K562 (cell line): ENCODE results near the gene SLC10A1.

Experiments
- CHD4 ChIP-seq: fragments of 200-600 bp; sonication (generic); IDR thresholded peaks from 3 replicates; pipeline ENCODE4 v1.6.1; 2012; ENCODE audit warnings: low read depth, mild to moderate bottlenecking, mixed read lengths, low read length, inconsistent platforms; ENCODE audit not compliant: insufficient read depth, insufficient replicate concordance, poor library complexity, severe bottlenecking
- CREB5 ChIP-seq: fragments of 250-450 bp; sonication (Bioruptor Pico); IDR thresholded peaks from 2 replicates; pipeline ENCODE4 v1.5.0; 2020; ENCODE audit warnings: mild to moderate bottlenecking
- CTCF ChIP-seq, 3 experiments: IDR thresholded peaks in 2 of 3; conservative IDR thresholded peaks in 1 of 3; 2 replicates each; pipeline ENCODE4 v1.5.1; 2011 to 2012; ENCODE audit warnings: low read length in 3 of 3, mild to moderate bottlenecking in 3 of 3, control low read depth in 2 of 3, improper control_type of control experiment in 1 of 3, inconsistent platforms in 1 of 3, low read depth in 1 of 3, mixed read lengths in 1 of 3, moderate library complexity in 1 of 3; ENCODE audit not compliant: insufficient read depth in 2 of 3
- ELF4 ChIP-seq: fragments of 450-650 bp; formaldehyde crosslinking; IDR thresholded peaks from 2 replicates; pipeline ENCODE4 v1.4.0; 2022; ENCODE audit warnings: missing genetic modification characterization
- MAX ChIP-seq: sonication (generic); formaldehyde crosslinking; IDR thresholded peaks from 2 replicates; pipeline ENCODE4 v1.9.0; 2022; ENCODE audit warnings: mild to moderate bottlenecking, missing genetic modification reagents
- NCOA4 ChIP-seq: fragments of 450-650 bp; IDR thresholded peaks from 2 replicates; pipeline ENCODE4 v1.6.1; 2018; ENCODE audit warnings: mild to moderate bottlenecking; ENCODE audit not compliant: partially characterized antibody
- SMARCC2 ChIP-seq: fragments of 450-650 bp; IDR thresholded peaks from 2 replicates; pipeline ENCODE4 v1.6.1; 2017; ENCODE audit warnings: antibody characterized with exemption, moderate library complexity, mild to moderate bottlenecking, low read depth
- SPI1 ChIP-seq: IDR thresholded peaks from 2 replicates; pipeline ENCODE4 v1.6.1; 2011; ENCODE audit warnings: low read depth, low read length, control low read depth, borderline replicate concordance
- ZNF143 ChIP-seq: sonication (generic); formaldehyde crosslinking; IDR thresholded peaks from 2 replicates; pipeline ENCODE4 v1.9.0; 2022; ENCODE audit warnings: mild to moderate bottlenecking, missing genetic modification reagents
- ZNF507 ChIP-seq: conservative IDR thresholded peaks from 2 replicates; pipeline ENCODE4 v1.6.1; 2017; ENCODE audit warnings: missing genetic modification characterization, missing compliant biosample characterization
- ZNF764 ChIP-seq: fragments of 250-450 bp; sonication (Bioruptor Pico); IDR thresholded peaks from 2 replicates; pipeline ENCODE4 v1.4.0; 2020; ENCODE audit warnings: low read depth, mild to moderate bottlenecking, moderate library complexity

DNA sequence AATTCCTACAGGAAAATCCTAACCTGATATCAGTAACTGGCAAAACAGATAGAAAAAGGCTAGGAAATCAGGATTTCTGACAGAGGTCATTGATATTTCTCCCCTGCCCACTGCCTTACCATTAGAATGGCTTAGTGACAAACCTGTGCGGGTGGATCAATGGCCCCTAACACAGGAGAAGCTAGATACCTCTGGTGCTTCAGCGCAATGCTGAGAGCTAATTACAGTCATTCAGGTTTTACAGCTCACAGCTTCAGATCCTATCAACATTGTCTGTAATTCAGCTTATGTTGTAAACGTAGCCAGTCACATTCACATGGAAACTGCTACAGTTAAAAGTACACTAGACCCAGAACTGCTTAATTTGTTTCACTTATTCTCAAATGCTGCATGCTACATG lies 17.4 kb upstream of the SLC10A1 start:
- TF ChIP-seq ZNF507 (no peak), ZNF143 (CRISPR knock-in tag) (no peak), SMARCC2 (no peak), CHD4 (no peak), ELF4 (no peak), ZNF764 (CRISPR knock-in tag) (no peak), CREB5 (CRISPR knock-in tag) (no peak), CTCF (IDR thresholded peaks at IDR 0.05 in 2 of 3, conservative IDR thresholded peaks at IDR 0.05 in 1 of 3; ENCODE audit: insufficient read depth in 2 of 3, low read depth in 1 of 3, low read length in 3 of 3) (no peak), SPI1 (no peak), MAX (CRISPR knock-in tag) (no peak), NCOA4 (no peak)
